ENCODE measurements around the gene SCN4A.

SCN4A gene

DNA sequence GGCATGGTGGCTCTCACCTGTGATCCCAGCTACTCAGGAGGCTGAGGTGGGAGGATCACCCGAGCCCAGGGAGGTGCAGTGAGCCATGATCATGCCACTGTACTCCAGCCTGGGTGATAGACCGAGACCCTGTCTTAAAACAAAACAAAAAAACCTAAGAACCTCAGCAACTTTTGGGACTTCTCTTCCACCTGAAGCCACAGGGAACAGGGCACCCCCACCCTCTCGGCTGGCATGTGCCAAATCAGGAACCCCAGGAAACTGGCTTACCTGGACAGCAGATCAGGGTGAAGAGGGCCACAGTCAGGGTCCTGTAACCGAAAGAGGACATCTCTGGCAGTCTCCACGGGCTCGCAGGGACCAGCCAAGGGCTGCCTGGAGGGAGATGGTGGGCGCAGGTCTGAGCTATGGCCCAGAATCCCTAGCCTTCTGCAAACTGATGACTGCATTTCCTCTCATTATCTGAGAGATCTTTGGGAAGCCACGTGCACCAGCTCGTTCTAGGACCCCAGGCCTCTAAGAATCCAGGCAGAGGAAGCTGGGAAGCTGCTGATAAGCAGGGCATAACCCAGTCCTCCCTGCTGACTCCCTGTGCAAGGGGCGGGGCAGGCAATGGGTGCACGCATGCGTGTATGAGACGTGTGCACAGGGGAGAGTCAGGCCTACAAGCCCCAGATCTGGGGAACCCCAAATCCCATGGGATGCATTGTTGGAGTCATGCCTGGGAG, 33.8 kb upstream of the SCN4A start:
- no peak for DNase-seq (ENCODE audit: low read depth in 1 of 2, low spot score in 1 of 2)
- in situ Hi-C loops (cut with HindIII; ENCODE audit: low pct_unique_long_range_greater_than_20kb, low sequenced_read_pairs): no loop called here

DNA sequence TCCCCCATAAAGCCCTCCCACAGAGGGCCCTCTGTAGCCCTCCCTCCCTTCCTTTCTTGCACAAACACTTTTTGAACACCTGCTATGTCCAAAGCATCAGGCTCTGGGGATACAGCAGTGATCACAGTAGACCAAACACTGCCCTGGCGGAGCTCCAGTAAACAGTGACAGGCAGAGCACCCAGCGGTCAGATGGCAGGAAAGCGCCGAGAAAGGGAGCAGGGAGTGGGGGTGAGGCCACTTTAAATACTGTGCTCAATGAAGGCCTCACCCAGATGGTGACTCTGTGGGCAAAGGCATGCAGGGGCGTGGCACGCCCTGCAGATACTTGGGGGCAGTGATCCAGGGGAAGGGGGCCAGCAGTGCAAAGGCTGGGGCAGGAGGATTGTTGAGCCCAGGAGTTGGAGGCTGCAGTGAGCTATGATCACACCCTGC, 33.0 kb upstream of the SCN4A start:
- in situ Hi-C loops (cut with HindIII; ENCODE audit: low pct_unique_long_range_greater_than_20kb, low sequenced_read_pairs): no loop called here
- peak; percentile 51 to 67 for DNase-seq (ENCODE audit: low read depth in 1 of 2, low spot score in 1 of 2)

More for the DNA sequence above, 33.8 kb upstream of the SCN4A start:
- TF ChIP-seq JUND (IDR thresholded peaks at IDR 0.05; ENCODE audit: low read depth): no peak

DNA sequence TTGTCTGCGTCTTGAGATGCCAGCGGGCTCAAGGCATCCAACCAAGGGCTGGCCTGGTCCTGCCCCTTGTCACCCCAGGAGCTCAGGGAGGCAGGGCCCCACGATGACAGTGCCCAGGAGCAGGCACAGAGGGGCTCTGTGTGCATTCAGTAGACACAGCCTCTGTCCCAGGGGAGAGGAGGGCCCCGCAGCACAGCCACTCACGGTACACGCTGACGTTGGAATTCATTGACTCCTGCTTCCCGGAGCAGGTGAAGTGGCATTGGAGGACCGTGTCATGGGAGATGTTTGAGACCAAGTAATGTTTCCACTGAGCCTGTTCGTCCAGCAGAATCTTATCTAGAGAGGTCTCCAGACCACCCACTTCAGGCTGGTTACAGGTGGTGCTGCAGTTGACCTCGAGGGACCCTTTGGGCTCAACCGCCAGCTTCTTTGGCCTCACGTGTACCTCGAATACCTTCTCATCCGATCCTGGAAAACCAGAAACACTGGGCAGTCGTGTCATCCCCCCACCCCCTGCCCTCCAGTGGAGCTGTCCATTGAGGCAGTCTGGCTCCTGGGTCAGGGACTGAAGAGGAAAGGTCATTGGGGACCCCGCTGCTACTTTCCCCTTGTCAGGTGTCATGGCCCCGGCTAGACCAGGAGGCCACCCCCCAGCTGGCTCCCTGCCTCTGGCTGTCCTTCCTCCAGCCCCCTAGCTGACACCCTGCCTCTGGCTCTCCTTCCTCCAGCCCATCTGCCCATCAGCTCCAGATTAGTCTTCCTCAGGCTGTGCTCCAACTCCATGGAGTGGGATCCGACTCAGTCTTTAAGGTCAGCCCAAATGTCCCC, 32.4 kb upstream of the SCN4A start:
- in situ Hi-C loops (cut with HindIII; ENCODE audit: low pct_unique_long_range_greater_than_20kb, low sequenced_read_pairs): no loop called here
- no peak for DNase-seq (ENCODE audit: low read depth in 1 of 2, low spot score in 1 of 2)
- no peak for TF ChIP-seq JUND (IDR thresholded peaks at IDR 0.05; ENCODE audit: low read depth)

More for the DNA sequence above, 33.0 kb upstream of the SCN4A start:
- TF ChIP-seq JUND (IDR thresholded peaks at IDR 0.05; ENCODE audit: low read depth): no peak

DNA sequence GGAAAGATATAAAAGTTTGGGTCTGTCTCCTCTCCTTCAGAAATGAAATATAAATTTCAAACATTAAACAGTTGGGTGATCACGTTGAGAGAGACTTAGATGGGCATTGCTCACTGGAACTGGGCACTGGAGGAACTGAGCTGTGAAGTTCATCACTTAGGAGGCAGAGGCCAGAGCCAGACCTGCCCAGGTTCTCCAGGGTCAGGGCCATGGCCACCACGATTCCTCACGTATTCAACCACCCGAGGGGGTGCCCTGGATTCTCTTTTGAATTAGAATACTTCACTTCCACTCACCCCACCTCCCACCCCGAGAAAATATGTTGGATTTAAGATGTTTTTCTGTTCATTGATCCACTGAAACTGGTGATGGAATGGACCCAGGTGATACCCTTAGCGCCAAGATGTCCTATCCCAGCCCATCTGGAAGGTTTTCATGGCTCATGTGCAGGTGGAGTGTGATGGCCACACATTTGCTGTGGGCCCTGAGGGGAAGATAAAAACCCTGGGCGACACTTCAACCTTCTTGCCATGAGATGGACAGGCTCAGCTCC, 31.6 kb upstream of the SCN4A start:
- no peak for TF ChIP-seq JUND (IDR thresholded peaks at IDR 0.05; ENCODE audit: low read depth)
- in situ Hi-C loops (cut with HindIII; ENCODE audit: low pct_unique_long_range_greater_than_20kb, low sequenced_read_pairs): no loop called here
- DNase-seq (ENCODE audit: low read depth in 1 of 2, low spot score in 1 of 2): no peak

DNA sequence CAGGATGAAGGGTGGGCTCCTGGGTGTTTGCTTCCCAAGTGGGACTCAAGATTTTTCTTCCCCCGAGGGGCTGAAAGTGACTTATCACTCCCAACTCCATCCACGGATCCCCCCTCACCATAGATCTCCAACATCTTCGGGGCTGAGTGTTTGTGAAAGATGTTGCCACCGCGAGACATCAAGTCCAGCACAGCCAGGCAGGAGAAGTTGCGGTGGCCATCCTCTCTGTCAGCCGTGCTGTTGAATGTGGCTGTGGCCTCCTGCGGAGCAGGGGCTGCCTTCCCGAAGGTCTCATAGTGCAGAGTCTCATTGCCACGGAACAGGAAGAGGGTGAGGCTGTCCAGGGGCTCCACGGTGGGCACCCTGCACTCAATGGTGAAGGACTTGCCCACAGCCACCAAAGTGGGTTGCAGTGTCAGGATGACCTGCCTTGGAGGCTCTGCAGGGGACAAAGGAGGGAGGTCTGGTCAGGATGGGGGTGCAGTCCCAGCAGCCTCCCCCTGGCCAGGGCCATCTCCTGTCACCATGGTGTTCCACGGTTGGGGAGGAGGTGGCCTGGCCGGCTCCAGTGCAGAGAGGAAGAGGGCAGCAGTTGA, 30.9 kb upstream of the SCN4A start:
- TF ChIP-seq JUND (IDR thresholded peaks at IDR 0.05; ENCODE audit: low read depth): no peak
- in situ Hi-C loops (cut with HindIII; ENCODE audit: low pct_unique_long_range_greater_than_20kb, low sequenced_read_pairs): no loop called here
- no peak for DNase-seq (ENCODE audit: low read depth in 1 of 2, low spot score in 1 of 2)

- no peak for DNase-seq (ENCODE audit: low read depth in 1 of 2, low spot score in 1 of 2)
- no peak for TF ChIP-seq JUND (IDR thresholded peaks at IDR 0.05; ENCODE audit: low read depth)
- in situ Hi-C loops (cut with HindIII; ENCODE audit: low pct_unique_long_range_greater_than_20kb, low sequenced_read_pairs): no loop called here
These were observed 30.2 kb upstream of the SCN4A start for GRCh38 chr17:64002658-64003525.

- no peak for TF ChIP-seq JUND (IDR thresholded peaks at IDR 0.05; ENCODE audit: low read depth)
- in situ Hi-C loops (cut with HindIII; ENCODE audit: low pct_unique_long_range_greater_than_20kb, low sequenced_read_pairs): no loop called here
- DNase-seq (ENCODE audit: low read depth in 1 of 2, low spot score in 1 of 2): no peak
These were observed 29.2 kb upstream of the SCN4A start for GRCh38 chr17:64001763-64002529.

- TF ChIP-seq JUND (IDR thresholded peaks at IDR 0.05; ENCODE audit: low read depth): no peak
- in situ Hi-C loops (cut with HindIII; ENCODE audit: low pct_unique_long_range_greater_than_20kb, low sequenced_read_pairs): no loop called here
- DNase-seq (ENCODE audit: low read depth in 1 of 2, low spot score in 1 of 2): no peak
These were observed 28.4 kb upstream of the SCN4A start for GRCh38 chr17:64001091-64001579.

GRCh38 chr17:63999680-64000531, 27.2 kb upstream of the SCN4A start:
- in situ Hi-C loops (cut with HindIII; ENCODE audit: low pct_unique_long_range_greater_than_20kb, low sequenced_read_pairs): no loop called here
- no peak for TF ChIP-seq JUND (IDR thresholded peaks at IDR 0.05; ENCODE audit: low read depth)
- no peak for DNase-seq (ENCODE audit: low read depth in 1 of 2, low spot score in 1 of 2)
